Measurements from ENCODE around the gene TRIM23. TPM values are rescaled to one million over a fixed set of nuclear protein-coding genes. Genes with fewer than 3 reads are reported as not detected.
"Not testable (repeated sequence)": the region's sequence is repeated elsewhere in the genome, so short reads cannot be mapped to it uniquely, and the experiment has no call there.

Gene TRIM23
- polyA plus RNA-seq, 1 donor = 13.4 TPM

DNA sequence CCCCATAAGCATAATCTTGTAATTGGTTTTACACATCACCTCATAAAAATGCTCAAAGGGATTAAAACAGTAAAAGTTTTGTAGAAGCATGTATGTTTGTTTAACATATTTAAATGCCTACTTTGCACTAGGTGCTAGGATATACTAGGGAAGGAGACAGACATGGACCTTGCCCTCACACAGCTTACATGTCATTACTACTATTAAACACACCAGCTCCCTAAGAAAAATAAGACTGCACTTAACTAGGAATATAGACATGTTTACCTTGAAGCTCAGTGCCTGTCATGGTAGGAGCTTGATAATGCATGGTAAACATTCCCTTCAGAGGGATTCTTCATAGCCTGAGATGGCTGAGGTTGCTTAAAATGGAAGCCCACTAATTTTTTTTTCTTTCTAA is 6.8 kb upstream of the TRIM23 start:
- H3K27ac ChIP-seq (ENCODE audit: low read length) = no peak overlapping the region
- H3K27me3 ChIP-seq (ENCODE audit: control insufficient read depth, insufficient read depth, low read length) = no peaks in the 10 kb centered on the region
- peak in 1 of 2 donors; percentile 5 for DNase-seq
- no peak overlapping the region for H3K4me3 ChIP-seq (ENCODE audit: low read length)
- no peaks in the 10 kb centered on the region for H3K9me3 ChIP-seq (ENCODE audit: control insufficient read depth, low read depth, low read length)
- H3K36me3 ChIP-seq (ENCODE audit: control insufficient read depth, insufficient read depth, low read length) = peaks cover 9% of the 10 kb centered on the region
- peaks cover 4% of the 10 kb centered on the region for H3K4me1 ChIP-seq (ENCODE audit: control insufficient read depth, insufficient read depth, low read length)

GRCh38 chr5:65625743-65626142 is 1.6 kb upstream of the TRIM23 start:
- DNase-seq = peak in 1 of 2 donors; percentile 12
- H3K27ac ChIP-seq (ENCODE audit: low read length) = peak overlapping the region; percentile 86
- peaks cover 4% of the 10 kb centered on the region for H3K4me1 ChIP-seq (ENCODE audit: control insufficient read depth, insufficient read depth, low read length)

DNA sequence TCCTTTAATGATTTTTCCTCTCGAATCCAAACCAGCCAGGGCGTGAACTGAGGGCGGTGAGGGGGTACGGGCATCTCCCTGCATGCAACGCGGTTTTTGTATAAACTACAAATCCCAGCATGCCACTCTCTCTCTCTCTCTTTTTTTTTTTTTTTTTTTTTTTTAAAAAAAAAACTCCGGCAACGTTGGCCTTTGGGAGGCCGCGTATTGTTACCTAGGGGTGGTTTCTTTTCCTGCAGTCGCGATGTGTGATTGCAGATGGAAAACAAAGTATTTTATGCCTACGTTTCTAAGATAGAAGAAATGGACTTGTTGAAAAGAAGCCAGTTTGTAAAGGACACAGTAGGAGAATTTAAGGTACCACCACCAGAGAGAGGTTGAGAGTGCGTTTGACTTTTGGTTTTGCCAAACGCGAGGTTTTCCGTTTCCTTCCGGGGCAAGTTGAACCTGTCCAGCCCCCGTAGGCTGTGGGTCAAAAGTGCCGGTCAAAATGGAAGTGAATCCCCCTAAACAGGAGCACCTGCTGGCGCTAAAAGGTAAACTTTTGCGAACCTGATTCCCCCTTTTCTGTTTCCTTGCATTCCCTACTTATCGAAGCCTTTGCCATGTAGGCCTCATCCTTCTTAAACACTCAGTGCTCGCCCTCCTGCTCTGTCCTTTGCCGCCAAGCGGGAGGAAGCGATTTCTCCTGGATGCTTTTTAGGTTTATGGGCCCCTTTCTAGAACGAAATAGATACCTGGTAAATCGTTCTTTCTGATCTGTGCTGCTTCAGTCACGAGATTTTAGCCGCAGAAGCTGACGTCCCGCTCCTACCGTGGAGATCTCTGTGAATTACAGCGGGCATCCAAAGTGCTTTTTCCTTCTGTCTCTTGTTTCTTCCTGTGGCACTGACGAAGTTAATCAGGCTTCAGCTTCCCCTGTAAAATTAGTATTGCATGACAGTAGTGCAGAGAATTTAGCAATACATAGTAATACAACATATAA is 730 bp upstream of the TRIM23 start, which contains the start of the genes SHLD3 and TRAPPC13:
SHLD3 (plus strand) TSS at position 457 of the 985 bp plus-strand sequence. CDS start 4,561 bp downstream, outside the sequence.
TRAPPC13 (plus strand) TSS at position 457 of the 985 bp plus-strand sequence; CDS start at position 491, 34 bp downstream.
- H3K9me3 ChIP-seq (ENCODE audit: control insufficient read depth, low read depth, low read length) = no peaks in the 10 kb centered on the region
- H3K4me3 ChIP-seq (ENCODE audit: low read length) = peak within 1 kb of the TSS; percentile 88
- H3K4me1 ChIP-seq (ENCODE audit: control insufficient read depth, insufficient read depth, low read length) = peaks cover 4% of the 10 kb centered on the region
- WGBS (ENCODE audit: insufficient coverage, low lambda C conversion rate) = 0% methylated on average over 1 of the region's 36 CpGs
- H3K27me3 ChIP-seq (ENCODE audit: control insufficient read depth, insufficient read depth, low read length) = no peaks in the 10 kb centered on the region
- H3K27ac ChIP-seq (ENCODE audit: low read length) = peak within 1 kb of the TSS; percentile 86
- peak; percentile 84 to 96 for DNase-seq
- H3K36me3 ChIP-seq (ENCODE audit: control insufficient read depth, insufficient read depth, low read length) = peaks cover 7% of the 10 kb centered on the region

More at GRCh38 chr5:65625743-65626142, 1.6 kb upstream of the TRIM23 start:
- Histone ChIP-seq H3K27me3 (ENCODE audit: control insufficient read depth, insufficient read depth, low read length) (no peaks in the 10 kb centered on the region), H3K36me3 (ENCODE audit: control insufficient read depth, insufficient read depth, low read length) (peaks cover 7% of the 10 kb centered on the region), H3K4me3 (ENCODE audit: low read length) (peak overlapping the region; percentile 88), H3K9me3 (ENCODE audit: control insufficient read depth, low read depth, low read length) (no peaks in the 10 kb centered on the region)
- WGBS (ENCODE audit: insufficient coverage, low lambda C conversion rate) = 57% methylated on average over 3 of the region's 6 CpGs

GRCh38 chr5:65623482-65623881 is 651 bp downstream of the TRIM23 start:
- H3K4me3 ChIP-seq (ENCODE audit: low read length) = peak overlapping the region; percentile 88
- H3K4me1 ChIP-seq (ENCODE audit: control insufficient read depth, insufficient read depth, low read length) = peaks cover 4% of the 10 kb centered on the region
- H3K36me3 ChIP-seq (ENCODE audit: control insufficient read depth, insufficient read depth, low read length) = no peaks in the 10 kb centered on the region
- no peak for DNase-seq
- no peaks in the 10 kb centered on the region for H3K9me3 ChIP-seq (ENCODE audit: control insufficient read depth, low read depth, low read length)
- peak overlapping the region; percentile 86 for H3K27ac ChIP-seq (ENCODE audit: low read length)
- no CpG with 5 or more reads among the region's 9 CpGs for WGBS (ENCODE audit: insufficient coverage, low lambda C conversion rate)
- H3K27me3 ChIP-seq (ENCODE audit: control insufficient read depth, insufficient read depth, low read length) = no peaks in the 10 kb centered on the region

DNA sequence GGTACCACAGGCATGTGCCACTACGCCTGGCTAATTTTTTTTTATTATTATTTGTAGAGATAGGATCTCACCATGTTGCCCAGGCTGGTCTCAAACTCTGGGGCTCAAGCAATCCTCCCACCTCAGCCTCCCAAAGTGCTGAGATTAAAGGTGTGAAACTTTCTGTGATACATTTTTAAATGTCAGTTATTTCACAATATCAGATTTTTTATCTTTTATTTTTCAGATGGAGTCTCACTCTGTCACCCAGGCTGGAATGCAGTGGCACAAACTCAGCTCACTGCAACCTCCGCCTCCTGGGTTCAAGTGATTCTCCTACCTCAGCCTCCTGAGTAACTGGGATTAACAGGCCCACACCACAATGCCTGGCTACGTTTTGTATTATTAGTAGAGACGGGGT is 2.2 kb downstream of the TRIM23 start:
- H3K36me3 ChIP-seq (ENCODE audit: control insufficient read depth, insufficient read depth, low read length); DNase-seq; H3K27ac ChIP-seq (ENCODE audit: low read length); H3K9me3 ChIP-seq (ENCODE audit: control insufficient read depth, low read depth, low read length); H3K4me1 ChIP-seq (ENCODE audit: control insufficient read depth, insufficient read depth, low read length); H3K4me3 ChIP-seq (ENCODE audit: low read length); H3K27me3 ChIP-seq (ENCODE audit: control insufficient read depth, insufficient read depth, low read length): not testable (repeated sequence)
- WGBS (ENCODE audit: insufficient coverage, low lambda C conversion rate) = no CpG with 5 or more reads among the region's 4 CpGs

DNA sequence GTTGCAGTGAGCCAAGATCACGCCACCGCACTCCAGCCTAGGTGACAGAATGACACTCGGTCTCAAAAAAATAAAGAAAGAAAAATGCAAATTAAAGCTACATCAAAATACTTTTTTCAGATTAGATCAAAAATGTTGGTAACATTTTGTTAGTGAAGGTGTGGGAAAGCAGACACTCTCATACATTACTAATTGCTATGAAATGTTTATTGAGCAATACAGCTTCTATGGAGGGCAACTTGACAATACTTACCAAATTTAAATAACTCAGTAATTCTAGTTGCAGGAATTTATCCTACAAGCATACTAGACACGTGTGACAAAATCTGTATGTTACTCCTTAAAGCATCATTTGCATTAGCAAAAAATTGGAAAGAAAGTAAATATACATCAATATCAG is 4.1 kb downstream of the TRIM23 start:
- DNase-seq = no peak

GRCh38 chr5:65612298-65612907 is 11.7 kb downstream of the TRIM23 start:
- peak overlapping the region; percentile 80 for H3K27ac ChIP-seq (ENCODE audit: low read length)
- DNase-seq = peak in 1 of 2 donors; percentile 40
- 82% methylated on average over 2 of the region's 4 CpGs for WGBS (ENCODE audit: insufficient coverage, low lambda C conversion rate)

More for the DNA sequence above, 4.1 kb downstream of the TRIM23 start:
- Histone ChIP-seq H3K36me3 (ENCODE audit: control insufficient read depth, insufficient read depth, low read length) (peaks cover 11% of the 10 kb centered on the region), H3K9me3 (ENCODE audit: control insufficient read depth, low read depth, low read length) (no peaks in the 10 kb centered on the region), H3K4me1 (ENCODE audit: control insufficient read depth, insufficient read depth, low read length) (no peaks in the 10 kb centered on the region), H3K27ac (ENCODE audit: low read length) (no peak overlapping the region), H3K27me3 (ENCODE audit: control insufficient read depth, insufficient read depth, low read length) (no peaks in the 10 kb centered on the region), H3K4me3 (ENCODE audit: low read length) (no peak overlapping the region)
- no CpG with 5 or more reads among the region's 4 CpGs for WGBS (ENCODE audit: insufficient coverage, low lambda C conversion rate)

DNA sequence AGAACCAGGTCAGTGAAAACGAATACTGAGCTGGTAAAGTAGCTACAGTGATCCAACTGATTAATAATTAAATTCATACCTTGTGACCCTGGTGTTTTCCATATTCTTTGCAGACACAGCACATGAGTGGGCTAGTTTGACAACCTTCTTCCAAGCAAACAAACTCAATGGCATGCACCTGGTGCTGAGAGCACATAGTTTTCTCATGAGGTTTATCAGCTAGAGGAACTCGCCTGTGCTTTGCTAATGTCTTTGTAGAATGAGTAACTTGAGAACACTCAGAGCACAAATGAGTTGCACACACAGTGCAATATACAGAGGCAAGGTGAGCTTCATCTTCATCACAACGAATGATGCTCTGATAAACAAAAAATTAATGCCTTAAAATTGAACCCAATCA is 12.6 kb downstream of the TRIM23 start:
- 40% methylated on average over 1 of the region's 3 CpGs for WGBS (ENCODE audit: insufficient coverage, low lambda C conversion rate)
- DNase-seq = peak; percentile 87 to 92
- no peak overlapping the region for H3K4me3 ChIP-seq (ENCODE audit: low read length)
- H3K9me3 ChIP-seq (ENCODE audit: control insufficient read depth, low read depth, low read length) = no peaks in the 10 kb centered on the region
- no peaks in the 10 kb centered on the region for H3K27me3 ChIP-seq (ENCODE audit: control insufficient read depth, insufficient read depth, low read length)
- peaks cover 46% of the 10 kb centered on the region for H3K36me3 ChIP-seq (ENCODE audit: control insufficient read depth, insufficient read depth, low read length)
- H3K4me1 ChIP-seq (ENCODE audit: control insufficient read depth, insufficient read depth, low read length) = peaks cover 9% of the 10 kb centered on the region
- H3K27ac ChIP-seq (ENCODE audit: low read length) = peak overlapping the region; percentile 80

More at GRCh38 chr5:65612298-65612907, 11.7 kb downstream of the TRIM23 start:
- no peak overlapping the region for H3K4me3 ChIP-seq (ENCODE audit: low read length)
- H3K4me1 ChIP-seq (ENCODE audit: control insufficient read depth, insufficient read depth, low read length) = peaks cover 9% of the 10 kb centered on the region
- no peaks in the 10 kb centered on the region for H3K27me3 ChIP-seq (ENCODE audit: control insufficient read depth, insufficient read depth, low read length)
- H3K9me3 ChIP-seq (ENCODE audit: control insufficient read depth, low read depth, low read length) = no peaks in the 10 kb centered on the region
- peaks cover 44% of the 10 kb centered on the region for H3K36me3 ChIP-seq (ENCODE audit: control insufficient read depth, insufficient read depth, low read length)

- not testable (repeated sequence) for H3K27me3 ChIP-seq (ENCODE audit: control insufficient read depth, insufficient read depth, low read length); H3K27ac ChIP-seq (ENCODE audit: low read length); H3K4me3 ChIP-seq (ENCODE audit: low read length); DNase-seq; H3K4me1 ChIP-seq (ENCODE audit: control insufficient read depth, insufficient read depth, low read length); H3K9me3 ChIP-seq (ENCODE audit: control insufficient read depth, low read depth, low read length)
- peaks cover 58% of the 10 kb centered on the region for H3K36me3 ChIP-seq (ENCODE audit: control insufficient read depth, insufficient read depth, low read length)
- no CpG with 5 or more reads among the region's 1 CpG for whole genome bisulfite sequencing (ENCODE audit: insufficient coverage, low lambda C conversion rate)
Observed at GRCh38 chr5:65601761-65602160, 22.4 kb downstream of the TRIM23 start.

DNA sequence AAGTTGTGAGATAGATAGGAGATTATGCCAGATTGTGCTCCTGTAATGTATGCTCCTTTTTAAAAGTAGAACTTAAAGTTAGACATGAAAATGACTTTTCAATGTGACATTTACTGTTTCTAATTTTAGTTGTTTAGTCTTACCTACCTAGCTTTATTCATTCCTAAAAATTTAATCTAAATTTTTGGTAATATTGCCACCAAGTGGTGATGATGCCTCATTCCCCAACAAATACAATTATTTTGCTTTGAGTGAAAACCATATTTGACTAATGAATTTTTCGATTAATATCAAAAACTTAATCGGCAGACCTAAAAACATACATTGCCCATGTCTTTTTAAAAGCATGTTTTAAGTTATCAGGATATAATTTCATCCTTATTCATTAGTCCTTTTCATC is 35.4 kb downstream of the TRIM23 start:
- 100% methylated on average over 2 of the region's 2 CpGs for WGBS (ENCODE audit: insufficient coverage, low lambda C conversion rate)
- Histone ChIP-seq H3K4me1 (ENCODE audit: control insufficient read depth, insufficient read depth, low read length) (no peaks in the 10 kb centered on the region), H3K9me3 (ENCODE audit: control insufficient read depth, low read depth, low read length) (no peaks in the 10 kb centered on the region), H3K36me3 (ENCODE audit: control insufficient read depth, insufficient read depth, low read length) (peaks cover 55% of the 10 kb centered on the region), H3K27me3 (ENCODE audit: control insufficient read depth, insufficient read depth, low read length) (no peaks in the 10 kb centered on the region), H3K4me3 (ENCODE audit: low read length) (no peak overlapping the region), H3K27ac (ENCODE audit: low read length) (no peak overlapping the region)
- no peak for DNase-seq

All from large intestine (tissue), 3 donors.